ENCODE data around the gene KLHL10. TPM values are rescaled to one million over a fixed set of nuclear protein-coding genes. Genes with fewer than 3 reads are reported as not detected.
A peak's percentile ranks its signal among the peaks of the same experiment; 100 is the strongest.

KLHL10 gene
- total and polyA plus RNA-seq, 9 of the 15 experiments (the other 6 are each of a cell fraction or from before 2014, with no cell fraction given): 0.06 to 0.56 (median 0.12) TPM; not detected in 5

GRCh38 chr17:41864836-41865595, 27.4 kb downstream of the KLHL10 start, which contains the start of gene KLHL11 (continued):
- TF ChIP-seq, protein P1, sequence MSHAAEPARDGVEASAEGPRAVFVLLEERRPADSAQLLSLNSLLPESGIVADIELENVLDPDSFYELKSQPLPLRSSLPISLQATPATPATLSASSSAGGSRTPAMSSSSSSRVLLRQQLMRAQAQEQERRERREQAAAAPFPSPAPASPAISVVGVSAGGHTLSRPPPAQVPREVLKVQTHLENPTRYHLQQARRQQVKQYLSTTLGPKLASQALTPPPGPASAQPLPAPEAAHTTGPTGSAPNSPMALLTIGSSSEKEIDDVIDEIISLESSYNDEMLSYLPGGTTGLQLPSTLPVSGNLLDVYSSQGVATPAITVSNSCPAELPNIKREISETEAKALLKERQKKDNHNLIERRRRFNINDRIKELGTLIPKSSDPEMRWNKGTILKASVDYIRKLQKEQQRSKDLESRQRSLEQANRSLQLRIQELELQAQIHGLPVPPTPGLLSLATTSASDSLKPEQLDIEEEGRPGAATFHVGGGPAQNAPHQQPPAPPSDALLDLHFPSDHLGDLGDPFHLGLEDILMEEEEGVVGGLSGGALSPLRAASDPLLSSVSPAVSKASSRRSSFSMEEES (CRISPR knock-in tag; IDR thresholded peaks at IDR 0.05): no peak
- no peak for TF ChIP-seq C11orf30 (IDR thresholded peaks at IDR 0.05; ENCODE audit: low read depth)
- TF ChIP-seq, protein P2, sequence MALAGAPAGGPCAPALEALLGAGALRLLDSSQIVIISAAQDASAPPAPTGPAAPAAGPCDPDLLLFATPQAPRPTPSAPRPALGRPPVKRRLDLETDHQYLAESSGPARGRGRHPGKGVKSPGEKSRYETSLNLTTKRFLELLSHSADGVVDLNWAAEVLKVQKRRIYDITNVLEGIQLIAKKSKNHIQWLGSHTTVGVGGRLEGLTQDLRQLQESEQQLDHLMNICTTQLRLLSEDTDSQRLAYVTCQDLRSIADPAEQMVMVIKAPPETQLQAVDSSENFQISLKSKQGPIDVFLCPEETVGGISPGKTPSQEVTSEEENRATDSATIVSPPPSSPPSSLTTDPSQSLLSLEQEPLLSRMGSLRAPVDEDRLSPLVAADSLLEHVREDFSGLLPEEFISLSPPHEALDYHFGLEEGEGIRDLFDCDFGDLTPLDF (CRISPR knock-in tag; IDR thresholded peaks at IDR 0.05): 0 out of 2 replicates have a peak, but pooled peaks have one; percentile 76
- TF ChIP-seq OTX1 (CRISPR knock-in tag; IDR thresholded peaks at IDR 0.05): no peak
- no peak for TF ChIP-seq EHMT2 (IDR thresholded peaks at IDR 0.05)
- TF ChIP-seq, protein P3, sequence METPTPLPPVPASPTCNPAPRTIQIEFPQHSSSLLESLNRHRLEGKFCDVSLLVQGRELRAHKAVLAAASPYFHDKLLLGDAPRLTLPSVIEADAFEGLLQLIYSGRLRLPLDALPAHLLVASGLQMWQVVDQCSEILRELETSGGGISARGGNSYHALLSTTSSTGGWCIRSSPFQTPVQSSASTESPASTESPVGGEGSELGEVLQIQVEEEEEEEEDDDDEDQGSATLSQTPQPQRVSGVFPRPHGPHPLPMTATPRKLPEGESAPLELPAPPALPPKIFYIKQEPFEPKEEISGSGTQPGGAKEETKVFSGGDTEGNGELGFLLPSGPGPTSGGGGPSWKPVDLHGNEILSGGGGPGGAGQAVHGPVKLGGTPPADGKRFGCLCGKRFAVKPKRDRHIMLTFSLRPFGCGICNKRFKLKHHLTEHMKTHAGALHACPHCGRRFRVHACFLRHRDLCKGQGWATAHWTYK (CRISPR knock-in tag; IDR thresholded peaks at IDR 0.05): no peak
- TF ChIP-seq THRAP3 (IDR thresholded peaks at IDR 0.05; ENCODE audit: borderline replicate concordance): no peak
- TF ChIP-seq ZKSCAN3 (CRISPR knock-in tag; IDR thresholded peaks at IDR 0.05): no peak
- TF ChIP-seq MLLT1 (IDR thresholded peaks at IDR 0.05): peak; percentile 9 to 40; a peak in 1 of 4 replicates
- TF ChIP-seq, protein P4, sequence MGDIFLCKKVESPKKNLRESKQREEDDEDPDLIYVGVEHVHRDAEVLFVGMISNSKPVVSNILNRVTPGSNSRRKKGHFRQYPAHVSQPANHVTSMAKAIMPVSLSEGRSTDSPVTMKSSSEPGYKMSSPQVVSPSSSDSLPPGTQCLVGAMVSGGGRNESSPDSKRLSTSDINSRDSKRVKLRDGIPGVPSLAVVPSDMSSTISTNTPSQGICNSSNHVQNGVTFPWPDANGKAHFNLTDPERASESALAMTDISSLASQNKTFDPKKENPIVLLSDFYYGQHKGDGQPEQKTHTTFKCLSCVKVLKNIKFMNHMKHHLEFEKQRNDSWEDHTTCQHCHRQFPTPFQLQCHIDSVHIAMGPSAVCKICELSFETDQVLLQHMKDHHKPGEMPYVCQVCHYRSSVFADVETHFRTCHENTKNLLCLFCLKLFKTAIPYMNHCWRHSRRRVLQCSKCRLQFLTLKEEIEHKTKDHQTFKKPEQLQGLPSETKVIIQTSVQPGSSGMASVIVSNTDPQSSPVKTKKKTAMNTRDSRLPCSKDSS (IDR thresholded peaks at IDR 0.05; ENCODE audit: low read depth, partially characterized antibody): no peak
- TF ChIP-seq, protein P5, sequence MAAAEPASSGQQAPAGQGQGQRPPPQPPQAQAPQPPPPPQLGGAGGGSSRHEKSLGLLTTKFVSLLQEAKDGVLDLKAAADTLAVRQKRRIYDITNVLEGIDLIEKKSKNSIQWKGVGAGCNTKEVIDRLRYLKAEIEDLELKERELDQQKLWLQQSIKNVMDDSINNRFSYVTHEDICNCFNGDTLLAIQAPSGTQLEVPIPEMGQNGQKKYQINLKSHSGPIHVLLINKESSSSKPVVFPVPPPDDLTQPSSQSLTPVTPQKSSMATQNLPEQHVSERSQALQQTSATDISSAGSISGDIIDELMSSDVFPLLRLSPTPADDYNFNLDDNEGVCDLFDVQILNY (CRISPR knock-in tag; IDR thresholded peaks at IDR 0.05): no peak
- no peak for TF ChIP-seq ZBTB49 (CRISPR knock-in tag; IDR thresholded peaks at IDR 0.05; ENCODE audit: borderline replicate concordance)

All from K562 (cell line).